Stimulated activated CD8-positive, alpha-beta memory T cell treated with anti-CD3 and anti-CD28 coated beads, Interleukin-7, amount 100 ng/mL, for 24 hours (primary cell): Measurements from ENCODE around the gene FXR1.

Experiments used
- DNase-seq: peaks from one replicate; pipeline ENCODE4 v3.0.0-alpha.2; 2020; ENCODE audit warnings: low read depth

The FXR1 gene

DNA sequence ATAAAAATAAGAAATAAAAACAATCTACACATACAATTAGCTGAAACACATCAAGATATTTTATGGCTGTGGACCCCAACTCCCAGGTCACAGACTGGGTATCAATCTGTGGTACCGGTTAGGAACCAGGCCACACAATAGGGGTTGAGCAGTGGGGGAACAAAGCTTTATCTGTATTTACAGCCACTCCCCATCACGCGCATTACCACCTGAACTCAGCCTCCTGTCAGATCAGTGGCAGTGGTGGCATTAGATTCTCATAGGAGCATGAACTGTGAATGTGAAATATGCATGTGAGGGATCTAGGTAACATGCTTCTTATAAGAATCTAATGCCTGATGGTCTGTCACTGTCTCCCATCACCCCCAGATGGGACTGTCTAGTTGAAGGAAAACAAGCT lies 94.8 kb downstream of the FXR1 start:
- DNase-seq: no peak

DNA sequence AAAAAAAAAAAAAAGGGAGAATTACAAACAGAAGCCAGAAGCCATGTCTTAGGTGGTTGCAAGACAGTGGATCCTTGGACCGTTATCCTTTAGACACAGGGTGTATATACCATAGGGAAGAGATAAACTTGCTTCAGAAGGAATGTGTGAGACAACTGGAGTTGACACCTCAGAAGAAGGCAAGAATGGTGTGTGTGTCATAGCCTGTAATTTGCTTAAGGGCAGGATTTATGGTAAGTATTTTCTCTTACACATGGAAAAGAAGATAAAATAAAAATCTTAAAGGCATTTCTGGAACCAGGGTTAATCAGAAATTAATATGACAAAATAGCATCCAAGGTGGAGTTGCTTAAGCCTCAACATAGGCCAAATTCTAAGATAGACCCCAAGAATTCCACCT lies 96.3 kb downstream of the FXR1 start:
- no peak for DNase-seq

DNA sequence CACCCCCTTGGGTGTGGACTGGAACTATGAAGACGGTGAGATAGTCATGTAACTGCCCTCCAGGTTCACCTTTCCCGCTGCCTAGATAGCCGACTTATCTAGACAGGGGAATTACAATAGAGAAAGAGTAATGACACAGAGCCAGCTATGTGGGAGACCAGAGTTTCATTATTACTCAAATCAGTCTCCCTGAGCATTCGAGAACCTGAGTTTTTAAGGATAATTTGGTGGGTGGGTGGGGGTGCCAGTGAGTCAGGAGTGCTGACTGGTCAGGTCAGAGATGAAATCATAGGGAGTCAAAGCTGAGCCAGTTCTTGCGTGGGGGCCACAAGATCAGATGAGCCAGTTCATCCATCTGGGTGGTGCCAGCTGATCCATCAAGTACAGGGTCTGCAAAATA lies 96.8 kb downstream of the FXR1 start:
- no peak for DNase-seq

DNA sequence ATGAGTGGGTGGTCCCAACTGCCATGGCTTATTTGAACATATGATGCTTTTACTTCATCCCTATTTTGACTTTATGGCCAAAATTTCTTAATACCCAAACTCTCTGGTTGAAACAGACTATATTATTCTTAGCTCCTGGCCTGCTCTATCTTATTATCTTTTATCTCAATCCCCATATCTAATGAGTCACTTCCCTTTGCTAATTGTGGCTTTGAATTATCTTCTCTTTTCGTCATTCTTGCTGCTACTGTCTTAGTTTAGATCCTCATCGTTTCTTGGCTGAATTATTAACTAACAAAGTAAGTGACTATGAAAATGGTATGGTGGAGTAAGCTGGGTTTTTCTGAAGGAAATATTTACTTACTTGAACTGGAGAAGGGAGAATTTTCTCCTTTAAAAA lies 105.2 kb downstream of the FXR1 start:
- DNase-seq: no peak

DNA sequence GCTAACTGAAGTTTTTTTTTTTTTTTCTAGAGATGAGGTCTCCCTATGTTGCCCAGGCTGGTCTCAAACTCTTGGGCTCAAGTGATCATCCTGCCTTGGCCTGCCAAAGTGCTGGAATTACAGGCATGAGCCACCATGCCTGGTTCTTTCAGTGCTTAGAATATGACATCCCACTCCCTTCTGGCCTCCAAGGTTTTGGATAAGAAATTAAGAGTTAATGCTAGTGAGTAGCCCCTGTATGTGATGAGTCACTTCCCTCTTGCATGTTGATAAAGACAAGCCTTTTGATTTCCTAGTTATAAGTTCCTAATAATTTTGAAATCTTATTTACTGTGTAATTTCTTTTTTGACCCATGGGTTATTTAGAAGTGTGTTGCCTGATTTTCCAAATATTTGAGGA lies 112.7 kb downstream of the FXR1 start:
- no peak for DNase-seq

DNA sequence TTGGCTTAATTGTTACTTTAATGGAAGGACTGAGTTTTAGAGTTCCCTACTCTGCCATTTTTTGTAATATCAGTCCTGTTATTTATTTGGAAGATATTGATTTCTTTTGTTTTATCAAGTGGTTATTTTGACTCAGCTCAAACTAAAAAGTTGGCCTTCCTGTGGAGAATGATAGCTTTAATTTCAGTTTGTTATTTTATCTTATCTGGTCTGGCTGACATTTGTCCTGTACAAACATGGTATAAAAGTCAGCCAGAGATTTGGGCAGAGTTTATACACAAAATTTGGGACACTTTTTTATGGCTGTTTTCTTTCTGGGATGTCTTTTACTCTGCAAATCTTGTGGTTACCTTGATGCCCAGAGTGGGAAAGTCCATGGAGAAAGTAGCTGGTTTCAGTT lies 118.5 kb downstream of the FXR1 start:
- no peak for DNase-seq
